Body of pancreas (tissue), 4 donors: Measurements from ENCODE around the gene KIF5B.

Experiments used
- CTCF ChIP-seq, 7 experiments: fragments of 450-650 bp in 4 of 7; fragments of 200-600 bp in 3 of 7; sonication (generic) in 3 of 7; IDR thresholded peaks; one replicate each; pipeline ENCODE4 v1.5.1; 2016 to 2019; ENCODE audit warnings: antibody characterized with exemption in 7 of 7
- POLR2A ChIP-seq, 3 donors: fragments of 450-650 bp; IDR thresholded peaks; one replicate each; pipeline ENCODE4 v1.6.1; 2016; ENCODE audit warnings: antibody characterized with exemption in 3 of 3, mild to moderate bottlenecking in 2 of 3

DNA sequence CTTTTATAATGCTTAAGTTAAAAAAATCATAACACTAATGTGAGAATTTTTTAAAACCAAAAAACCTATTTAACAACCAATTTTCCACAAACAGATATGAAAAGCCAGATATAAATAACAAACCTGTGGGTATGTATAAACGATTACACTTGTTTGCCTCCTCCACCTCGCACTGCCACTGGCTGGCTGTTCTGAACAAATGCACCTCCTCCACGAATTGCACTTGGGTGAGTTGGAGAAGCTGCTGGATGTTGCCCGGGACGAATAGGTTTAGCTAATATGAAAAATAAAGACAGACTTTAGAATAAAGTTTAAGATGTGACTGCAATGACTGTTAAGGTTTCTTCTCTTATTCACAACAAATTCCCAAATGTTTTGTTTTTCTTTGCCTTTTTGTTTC is 40.8 kb downstream of the KIF5B start:
- TF ChIP-seq CTCF (IDR thresholded peaks at IDR 0.05) (no peak), POLR2A (IDR thresholded peaks at IDR 0.05) (no peak)
